NT2/D1 (cell line): ENCODE data around the gene LCE3E.
A peak's percentile ranks its signal among the peaks of the same experiment; 100 is the strongest.

Experiments
- DNase-seq: peaks from one replicate; pipeline ENCODE4 v3.0.0-alpha.2; 2011; ENCODE audit warnings: low read depth, low spot score
- H3K27me3 ChIP-seq: 2 replicates; pipeline ENCODE4 v1.6.0; 2011; ENCODE audit warnings: mild to moderate bottlenecking; ENCODE audit not compliant: insufficient read length, insufficient read depth
- H3K36me3 ChIP-seq: 2 replicates; pipeline ENCODE4 v1.6.1; 2011; ENCODE audit warnings: mild to moderate bottlenecking, low read length, mixed read lengths; ENCODE audit not compliant: insufficient read depth, insufficient read length
- H3K4me1 ChIP-seq: 2 replicates; pipeline ENCODE4 v1.5.1; 2011; ENCODE audit not compliant: insufficient read depth, insufficient read length
- H3K4me3 ChIP-seq: 2 replicates; pipeline ENCODE4 v1.5.1; 2011; ENCODE audit warnings: low read depth; ENCODE audit not compliant: insufficient read length
- H3K9ac ChIP-seq: 2 replicates; pipeline ENCODE4 v1.6.0; 2011; ENCODE audit warnings: low read depth; ENCODE audit not compliant: insufficient read length
- H3K9me3 ChIP-seq: 2 replicates; pipeline ENCODE4 v1.5.1; 2011; ENCODE audit warnings: mild to moderate bottlenecking, low read length; ENCODE audit not compliant: insufficient read depth
- SUZ12 ChIP-seq: IDR thresholded peaks from 2 replicates; pipeline ENCODE4 v1.6.1; 2011; ENCODE audit not compliant: insufficient read length, insufficient read depth; ENCODE audit errors: extremely low read depth
- YY1 ChIP-seq: IDR thresholded peaks from 2 replicates; pipeline ENCODE4 v1.6.1; 2011; ENCODE audit not compliant: insufficient read length, insufficient read depth
- ZNF274 ChIP-seq: IDR thresholded peaks from 2 replicates; pipeline ENCODE4 v1.6.1; 2011; ENCODE audit warnings: mild to moderate bottlenecking, low read depth, low read length

The LCE3E gene

GRCh38 chr1:152535774-152536173 is 30.8 kb downstream of the LCE3E start:
- Histone ChIP-seq H3K36me3 (no peaks in the 10 kb centered on the region), H3K9ac (no peak overlapping the region), H3K27me3 (no peaks in the 10 kb centered on the region), H3K4me1 (no peaks in the 10 kb centered on the region), H3K9me3 (peaks cover 15% of the 10 kb centered on the region), H3K4me3 (no peak overlapping the region)
- DNase-seq: no peak
- no peak for TF ChIP-seq SUZ12
- no peak for TF ChIP-seq YY1
- no peak for TF ChIP-seq ZNF274

- H3K9me3 ChIP-seq: peaks cover 20% of the 10 kb centered on the region
Observed at GRCh38 chr1:152533327-152533938, 33.1 kb downstream of the LCE3E start.

GRCh38 chr1:152525080-152525641 is 41.4 kb downstream of the LCE3E start:
- Histone ChIP-seq H3K9ac (no peak overlapping the region), H3K36me3 (no peaks in the 10 kb centered on the region), H3K4me1 (no peaks in the 10 kb centered on the region), H3K27me3 (peaks cover 3% of the 10 kb centered on the region), H3K9me3 (peaks cover 19% of the 10 kb centered on the region; the same call in 1 of the 2 replicates), H3K4me3 (no peak overlapping the region)
- TF ChIP-seq SUZ12 (no peak), ZNF274 (no peak)
- no peak for DNase-seq

More at GRCh38 chr1:152533327-152533938, 33.1 kb downstream of the LCE3E start:
- Histone ChIP-seq H3K27me3 (no peaks in the 10 kb centered on the region), H3K36me3 (no peaks in the 10 kb centered on the region), H3K4me1 (no peaks in the 10 kb centered on the region), H3K4me3 (no peak overlapping the region), H3K9ac (no peak overlapping the region)
- TF ChIP-seq ZNF274 (no peak), YY1 (no peak), SUZ12 (no peak)
- peak; percentile 82 for DNase-seq

- no peak for DNase-seq
- H3K27me3 ChIP-seq: peaks cover 28% of the 10 kb centered on the region
- H3K9me3 ChIP-seq: peaks cover 19% of the 10 kb centered on the region; the same call in 1 of the 2 replicates
- no peaks in the 10 kb centered on the region for H3K36me3 ChIP-seq
- H3K4me1 ChIP-seq: no peaks in the 10 kb centered on the region
- H3K4me3 ChIP-seq: no peak overlapping the region
- no peak overlapping the region for H3K9ac ChIP-seq
- TF ChIP-seq ZNF274 (no peak), SUZ12 (no peak), YY1 (no peak)
Observed at GRCh38 chr1:152520561-152521090, 46.0 kb downstream of the LCE3E start.

GRCh38 chr1:152519851-152520250 is 46.7 kb downstream of the LCE3E start:
- no peaks in the 10 kb centered on the region for H3K36me3 ChIP-seq
- no peaks in the 10 kb centered on the region for H3K4me1 ChIP-seq
- H3K9ac ChIP-seq: no peak overlapping the region
- peaks cover 36% of the 10 kb centered on the region for H3K27me3 ChIP-seq
- DNase-seq: no peak
- H3K9me3 ChIP-seq: peaks cover 19% of the 10 kb centered on the region; the same call in 1 of the 2 replicates
- H3K4me3 ChIP-seq: no peak overlapping the region
- TF ChIP-seq SUZ12 (no peak), ZNF274 (no peak), YY1 (no peak)

GRCh38 chr1:152517237-152517811 is 49.3 kb downstream of the LCE3E start:
- Histone ChIP-seq H3K36me3 (no peaks in the 10 kb centered on the region), H3K27me3 (peaks cover 61% of the 10 kb centered on the region), H3K4me1 (no peaks in the 10 kb centered on the region), H3K4me3 (no peak overlapping the region), H3K9me3 (no peaks in the 10 kb centered on the region), H3K9ac (no peak overlapping the region)
- DNase-seq: no peak
- TF ChIP-seq ZNF274: no peak
- no peak for TF ChIP-seq SUZ12
- TF ChIP-seq YY1: no peak

GRCh38 chr1:152516082-152516481 is 50.5 kb downstream of the LCE3E start:
- Histone ChIP-seq H3K4me1 (no peaks in the 10 kb centered on the region), H3K36me3 (no peaks in the 10 kb centered on the region), H3K27me3 (peaks cover 67% of the 10 kb centered on the region), H3K9me3 (no peaks in the 10 kb centered on the region), H3K9ac (no peak overlapping the region), H3K4me3 (no peak overlapping the region)
- TF ChIP-seq ZNF274: no peak
- no peak for TF ChIP-seq SUZ12
- no peak for TF ChIP-seq YY1
- DNase-seq: no peak
